NB4 (cell line): ENCODE data around the gene FBXW10.
"Not testable (repeated sequence)": the region's sequence is repeated elsewhere in the genome, so short reads cannot be mapped to it uniquely, and the experiment has no call there.

ENCODE experiments used
- CTCF ChIP-seq: IDR thresholded peaks from one replicate; pipeline ENCODE4 v1.5.1; 2012; ENCODE audit warnings: low read depth, low read length
- MAX ChIP-seq: IDR thresholded peaks from 2 replicates; pipeline ENCODE4 v1.6.1; 2011; ENCODE audit warnings: low read depth, low read length
- POLR2A ChIP-seq: IDR thresholded peaks from 2 replicates; pipeline ENCODE4 v1.6.1; 2011; ENCODE audit warnings: mild to moderate bottlenecking; ENCODE audit not compliant: insufficient read length; ENCODE audit errors: extremely low read depth

GRCh38 chr17:18708215-18708614 is 35.6 kb upstream of the FBXW10 start:
- TF ChIP-seq CTCF, POLR2A, MAX: not testable (repeated sequence)
